Lower leg skin (tissue), 3 donors: Measurements from ENCODE around the gene OSBPL9.

Experiments
- CTCF ChIP-seq, 3 donors: fragments of 450-650 bp; IDR thresholded peaks; one replicate each; pipeline ENCODE4 v1.5.1; 2016; ENCODE audit warnings: antibody characterized with exemption in 3 of 3, mild to moderate bottlenecking in 3 of 3, moderate library complexity in 2 of 3
- POLR2A ChIP-seq, 2 donors: fragments of 450-650 bp; IDR thresholded peaks; one replicate each; pipeline ENCODE4 v1.6.1; 2016 to 2017; ENCODE audit warnings: antibody characterized with exemption in 2 of 2, mild to moderate bottlenecking in 1 of 2, moderate library complexity in 1 of 2

GRCh38 chr1:51636764-51637522 lies 20.1 kb downstream of the OSBPL9 start:
- TF ChIP-seq POLR2A (IDR thresholded peaks at IDR 0.05) (no peak), CTCF (IDR thresholded peaks at IDR 0.05) (no peak)
